Activated gamma-delta T cell (primary cell): ENCODE results near the gene RAB43.

ENCODE experiments used
- DNase-seq: peaks from one replicate; lab custom pipeline; 2025; lab: John Stamatoyannopoulos, UW

RAB43 gene

GRCh38 chr3:129061023-129061887, 60.3 kb downstream of the RAB43 start:
- no peak for DNase-seq

GRCh38 chr3:129060276-129061022, 61.2 kb downstream of the RAB43 start, which contains the start of gene GP9:
Gene GP9, plus strand, starts transcription at chr3:129060779. Its CDS starts 961 bp downstream, at chr3:129061740.
- DNase-seq: no peak

- DNase-seq: no peak
Measured at GRCh38 chr3:129059311-129059958, 62.2 kb downstream of the RAB43 start.

GRCh38 chr3:129058441-129059200, 63.0 kb downstream of the RAB43 start:
- DNase-seq: no peak

- DNase-seq: no peak
Measured at GRCh38 chr3:129057249-129057648, 64.4 kb downstream of the RAB43 start.

- no peak for DNase-seq
Measured at GRCh38 chr3:129056451-129057173, 65.0 kb downstream of the RAB43 start.

GRCh38 chr3:129054605-129055104, 66.9 kb downstream of the RAB43 start:
- DNase-seq: no peak

GRCh38 chr3:129052675-129053074, 68.9 kb downstream of the RAB43 start:
- DNase-seq: no peak

- no peak for DNase-seq
Measured at GRCh38 chr3:129051871-129052340, 69.7 kb downstream of the RAB43 start.

GRCh38 chr3:129050556-129051295, 70.9 kb downstream of the RAB43 start:
- no peak for DNase-seq

- DNase-seq: no peak
Measured at GRCh38 chr3:129047553-129047839, 74.1 kb downstream of the RAB43 start.

- no peak for DNase-seq
Measured at GRCh38 chr3:129046732-129047552, 74.7 kb downstream of the RAB43 start.

- DNase-seq: no peak
Measured at GRCh38 chr3:129046037-129046731, 75.4 kb downstream of the RAB43 start.

GRCh38 chr3:129045675-129046036, 75.9 kb downstream of the RAB43 start:
- no peak for DNase-seq

GRCh38 chr3:129040579-129041300, 80.9 kb downstream of the RAB43 start:
- no peak for DNase-seq

- DNase-seq: no peak
Measured at GRCh38 chr3:129040039-129040336, 81.6 kb downstream of the RAB43 start.

- DNase-seq: no peak
Measured at GRCh38 chr3:129039271-129040038, 82.1 kb downstream of the RAB43 start.
